Stimulated activated naive CD4-positive, alpha-beta T cell treated with Interleukin-2 at 50 U/mL for 16 hours (primary cell): ENCODE measurements around the gene INSL3.

ENCODE experiments used
- DNase-seq: peaks from one replicate; lab custom pipeline; 2025; lab: John Stamatoyannopoulos, UW

The INSL3 gene

GRCh38 chr19:17821190-17821589, at the start of gene INSL3:
Gene INSL3 (minus strand): TSS chr19:17821519. CDS start chr19:17821506, 13 bp downstream.
- DNase-seq, result no peak

GRCh38 chr19:17869114-17869608, 47.8 kb upstream of the INSL3 start:
- DNase-seq, result no peak

GRCh38 chr19:17868669-17869068, 47.4 kb upstream of the INSL3 start:
- DNase-seq, result no peak

- no peak for DNase-seq
Measured at GRCh38 chr19:17866964-17867486, 45.7 kb upstream of the INSL3 start.

GRCh38 chr19:17866312-17866963, 45.1 kb upstream of the INSL3 start:
- no peak for DNase-seq

GRCh38 chr19:17865364-17866311, 44.3 kb upstream of the INSL3 start:
- peak; percentile 19 for DNase-seq

- no peak for DNase-seq
Measured at GRCh38 chr19:17863520-17864182, 42.3 kb upstream of the INSL3 start.

GRCh38 chr19:17862711-17863519, 41.6 kb upstream of the INSL3 start:
- no peak for DNase-seq

GRCh38 chr19:17861542-17862402, 40.5 kb upstream of the INSL3 start:
- no peak for DNase-seq

- DNase-seq, result no peak
Measured at GRCh38 chr19:17860993-17861360, 39.7 kb upstream of the INSL3 start.

GRCh38 chr19:17860331-17860992, 39.1 kb upstream of the INSL3 start:
- DNase-seq, result no peak

GRCh38 chr19:17859533-17860330, 38.4 kb upstream of the INSL3 start, which contains the start of gene RPL18A:
Gene RPL18A (plus strand): TSS chr19:17859910. CDS start chr19:17859957, 47 bp downstream.
- DNase-seq, result peak; percentile 99

GRCh38 chr19:17855280-17856152, 34.2 kb upstream of the INSL3 start:
- peak; percentile 88 for DNase-seq

GRCh38 chr19:17854061-17854460, 32.7 kb upstream of the INSL3 start:
- no peak for DNase-seq

- no peak for DNase-seq
Measured at GRCh38 chr19:17848595-17849292, 27.4 kb upstream of the INSL3 start.

GRCh38 chr19:17847538-17848366, 26.4 kb upstream of the INSL3 start, which contains the start of gene JAK3:
Gene JAK3 (minus strand): TSS chr19:17847982. CDS start chr19:17844417, 3,565 bp downstream.
- DNase-seq, result peak; percentile 91
